NCI-H226 (cell line): ENCODE data around the gene DUSP5.

Experiments used
- DNase-seq: peaks from one replicate; pipeline ENCODE4 v3.0.0-alpha.2; 2015

The DUSP5 gene

GRCh38 chr10:110548002-110548401, 50.3 kb downstream of the DUSP5 start:
- DNase-seq = no peak

- DNase-seq = no peak
Measured at GRCh38 chr10:110549211-110549610, 51.5 kb downstream of the DUSP5 start.

GRCh38 chr10:110553905-110554304, 56.2 kb downstream of the DUSP5 start:
- DNase-seq = no peak

- DNase-seq = no peak
Measured at GRCh38 chr10:110556296-110556695, 58.6 kb downstream of the DUSP5 start.

- no peak for DNase-seq
Measured at GRCh38 chr10:110556969-110557601, 59.4 kb downstream of the DUSP5 start.

- DNase-seq = no peak
Measured at GRCh38 chr10:110558041-110558440, 60.3 kb downstream of the DUSP5 start.

GRCh38 chr10:110560012-110560411, 62.3 kb downstream of the DUSP5 start:
- no peak for DNase-seq
